Esophagus (tissue), 2 donors: ENCODE measurements around the gene BICD2. TPM values are rescaled to one million over a fixed set of nuclear protein-coding genes. Genes with fewer than 3 reads are reported as not detected.

Experiments used
- H3K27ac ChIP-seq, 2 donors: one replicate each; pipeline ENCODE4 v1.5.1; 2013; ENCODE audit warnings: low read depth in 2 of 2, mild to moderate bottlenecking in 2 of 2, inconsistent platforms in 1 of 2, low read length in 1 of 2, moderate library complexity in 1 of 2
- H3K27me3 ChIP-seq, 2 donors: one replicate each; pipeline ENCODE4 v1.6.1; 2013; ENCODE audit warnings: low read length in 2 of 2, control low read depth in 1 of 2, mild to moderate bottlenecking in 1 of 2; ENCODE audit not compliant: insufficient read depth in 2 of 2, control insufficient read depth in 1 of 2
- H3K36me3 ChIP-seq, 2 donors: one replicate each; pipeline ENCODE4 v1.6.1; 2013; ENCODE audit warnings: low read length in 1 of 2; ENCODE audit not compliant: control insufficient read depth in 2 of 2, insufficient read depth in 2 of 2
- H3K4me1 ChIP-seq, 2 donors: one replicate each; pipeline ENCODE4 v1.6.1; 2013; ENCODE audit warnings: low read length in 1 of 2; ENCODE audit not compliant: control insufficient read depth in 2 of 2, insufficient read depth in 2 of 2
- H3K4me3 ChIP-seq, 2 donors: one replicate each; pipeline ENCODE4 v1.5.1; 2013; ENCODE audit warnings: low read length in 2 of 2, mild to moderate bottlenecking in 2 of 2, low read depth in 1 of 2, moderate library complexity in 1 of 2
- H3K9me3 ChIP-seq, 2 donors: one replicate each; pipeline ENCODE4 v1.6.1; 2013; ENCODE audit warnings: mild to moderate bottlenecking in 2 of 2, low read depth in 1 of 2, low read length in 1 of 2, moderate library complexity in 1 of 2; ENCODE audit not compliant: control insufficient read depth in 2 of 2, insufficient read depth in 1 of 2
- WGBS, 2 donors: extraction: QIAGEN DNeasy Blood & Tissue Kit; methylation state at CpG; one replicate each; pipeline ENCODE4 v1.1.7; 2013; 5-methylcytosine and 5-hydroxymethylcytosine counted together
- polyA plus RNA-seq, 2 donors: library from polyadenylated mRNA; stranded (reverse); fragments of 200-250 nt; gene quantifications; one replicate each; pipeline ENCODE4 v1.2.3, GENCODE V29; 2013
- donor health status: healthy with polysubstance abuse.
- donor health status: Bipolar disorder and iron deficiency.

The BICD2 gene
- polyA plus RNA-seq, 2 donors: 30.9 to 41.1 TPM

DNA sequence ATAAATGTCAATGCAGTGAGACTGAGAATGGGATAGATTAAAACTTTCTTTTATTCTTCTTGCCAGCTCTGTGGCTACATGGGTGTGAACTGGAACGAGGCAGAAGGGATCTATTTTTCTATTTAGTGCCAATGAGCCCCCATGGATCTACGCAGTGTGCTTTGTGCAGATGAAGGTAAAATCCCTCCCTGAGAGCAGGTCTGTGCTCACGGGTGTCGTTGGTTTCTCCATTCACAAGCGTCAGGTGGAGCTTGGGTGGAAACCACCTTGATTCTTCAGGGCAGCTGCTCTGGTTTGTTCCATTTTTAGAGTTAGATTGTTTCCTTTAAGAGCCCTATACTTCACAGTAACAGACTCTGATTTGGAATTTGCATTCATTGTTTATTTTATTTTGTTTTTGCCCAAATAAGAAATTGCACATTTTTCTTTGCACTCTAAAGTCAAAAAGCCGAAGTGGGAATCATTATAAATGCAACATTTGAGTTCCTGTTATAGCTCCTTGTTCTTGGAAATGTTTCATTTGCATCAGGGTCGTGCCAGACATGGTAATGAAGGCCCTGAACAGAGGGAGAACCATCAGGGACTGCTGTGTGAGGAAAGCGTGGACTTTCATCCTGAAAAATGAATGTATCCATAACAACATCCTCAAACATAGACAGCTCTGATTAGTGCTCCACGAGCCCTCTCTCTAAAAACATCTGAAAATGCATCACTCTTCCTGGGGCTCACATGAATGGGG lies 31.1 kb upstream of the BICD2 start:
- no peaks in the 10 kb centered on the region for H3K27me3 ChIP-seq
- no peaks in the 10 kb centered on the region for H3K36me3 ChIP-seq
- 44 to 53% methylated on average over 9 of the region's 9 CpGs for WGBS, 2 donors
- H3K4me3 ChIP-seq: no peak overlapping the region
- no peaks in the 10 kb centered on the region for H3K4me1 ChIP-seq
- no peaks in the 10 kb centered on the region for H3K9me3 ChIP-seq
- no peak overlapping the region for H3K27ac ChIP-seq

DNA sequence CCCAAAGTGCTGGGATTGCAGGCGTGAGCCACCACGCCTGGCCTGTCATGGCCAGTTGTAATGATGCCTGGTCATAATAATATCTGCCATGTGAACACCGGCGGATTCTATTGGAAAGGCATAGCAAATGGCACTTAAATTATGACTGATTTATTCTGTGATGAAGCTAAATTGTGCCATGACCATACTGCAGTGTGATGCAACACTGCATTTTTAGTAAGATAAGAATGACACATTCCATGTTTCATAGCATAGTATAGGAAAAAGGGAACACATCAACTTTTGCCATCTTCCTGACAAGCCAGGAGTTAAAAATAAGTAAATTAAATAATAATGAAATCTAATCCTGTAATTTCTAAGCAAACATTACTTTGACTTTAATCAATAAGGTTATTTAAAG lies 30.4 kb upstream of the BICD2 start:
- Histone ChIP-seq H3K4me3 (no peak overlapping the region), H3K4me1 (no peaks in the 10 kb centered on the region), H3K36me3 (no peaks in the 10 kb centered on the region), H3K9me3 (no peaks in the 10 kb centered on the region), H3K27me3 (no peaks in the 10 kb centered on the region), H3K27ac (no peak overlapping the region)
- WGBS, 2 donors: 79 to 92% methylated on average over 4 of the region's 4 CpGs

DNA sequence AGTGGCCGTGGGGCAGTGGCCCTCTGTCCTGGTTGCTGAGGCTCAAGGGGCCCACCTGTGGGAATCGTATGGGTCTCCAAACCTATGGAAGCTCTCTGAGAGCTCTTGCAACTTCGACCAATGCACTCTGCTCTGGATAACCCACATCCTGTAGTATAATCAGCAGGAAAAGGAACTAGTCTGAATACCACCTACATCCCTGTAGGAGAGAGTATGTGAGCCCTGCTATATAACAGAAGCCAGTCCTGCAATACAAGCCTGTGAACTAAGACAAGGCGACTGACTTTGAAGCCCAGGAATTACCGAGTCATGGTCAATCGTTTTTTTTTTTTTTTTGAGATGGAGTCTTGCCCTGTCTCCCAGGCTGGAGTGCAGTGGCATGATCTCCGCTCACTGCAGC lies 29.8 kb upstream of the BICD2 start:
- no peak overlapping the region for H3K4me3 ChIP-seq
- H3K36me3 ChIP-seq: no peaks in the 10 kb centered on the region
- H3K27ac ChIP-seq: no peak overlapping the region
- 66 to 74% methylated on average over 7 of the region's 7 CpGs for WGBS, 2 donors
- no peaks in the 10 kb centered on the region for H3K27me3 ChIP-seq
- no peaks in the 10 kb centered on the region for H3K4me1 ChIP-seq
- no peaks in the 10 kb centered on the region for H3K9me3 ChIP-seq

DNA sequence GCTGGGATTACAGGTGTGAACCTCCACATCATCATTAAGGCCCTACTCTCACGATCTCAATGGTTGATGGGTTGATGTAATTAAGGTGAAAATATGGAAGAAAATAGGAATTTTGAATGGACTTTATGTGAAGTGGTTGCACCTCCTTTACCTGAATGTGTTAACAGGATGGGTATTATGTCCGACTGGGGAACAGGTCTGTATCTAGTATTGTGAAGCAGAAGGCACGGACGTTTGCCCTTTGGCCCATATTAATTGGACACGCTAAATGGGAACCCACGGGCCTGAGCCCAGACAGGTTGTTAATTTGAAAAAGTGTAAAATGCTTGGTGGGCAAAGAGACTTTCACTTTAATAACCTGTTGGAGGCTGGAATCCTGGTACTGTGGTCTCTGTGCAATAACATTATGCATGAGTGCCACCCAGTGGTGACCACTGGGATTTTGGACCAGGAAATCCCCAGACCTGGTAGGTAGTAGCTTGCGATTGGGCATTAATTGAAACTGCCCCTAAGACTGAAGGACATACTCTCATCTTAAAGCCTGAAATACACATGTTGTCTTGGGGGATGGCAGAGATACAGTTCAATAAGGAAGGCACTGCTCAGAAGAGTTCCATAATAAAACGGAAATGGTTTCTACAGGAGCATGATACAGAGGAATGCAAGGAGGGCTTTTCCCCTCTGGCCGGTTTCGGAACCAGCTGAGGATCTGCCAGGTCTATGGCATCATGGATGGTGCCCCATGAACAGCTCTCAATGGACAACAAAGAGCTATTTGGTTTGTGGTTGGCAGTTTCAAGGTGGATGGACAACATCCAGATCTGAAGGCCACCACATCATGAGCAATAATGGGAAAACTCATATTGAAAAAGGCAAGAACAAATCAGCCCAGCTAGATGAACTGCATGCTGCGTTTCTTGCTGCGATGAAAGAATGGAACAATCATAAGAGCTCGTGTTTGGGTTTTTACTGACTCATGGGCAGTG lies 26.2 kb upstream of the BICD2 start:
- Histone ChIP-seq H3K36me3 (no peaks in the 10 kb centered on the region), H3K4me1 (no peaks in the 10 kb centered on the region), H3K4me3 (no peak overlapping the region), H3K27ac (no peak overlapping the region), H3K9me3 (no peaks in the 10 kb centered on the region), H3K27me3 (no peaks in the 10 kb centered on the region)
- WGBS, 2 donors: 37 to 39% methylated on average over 13 of the region's 13 CpGs

DNA sequence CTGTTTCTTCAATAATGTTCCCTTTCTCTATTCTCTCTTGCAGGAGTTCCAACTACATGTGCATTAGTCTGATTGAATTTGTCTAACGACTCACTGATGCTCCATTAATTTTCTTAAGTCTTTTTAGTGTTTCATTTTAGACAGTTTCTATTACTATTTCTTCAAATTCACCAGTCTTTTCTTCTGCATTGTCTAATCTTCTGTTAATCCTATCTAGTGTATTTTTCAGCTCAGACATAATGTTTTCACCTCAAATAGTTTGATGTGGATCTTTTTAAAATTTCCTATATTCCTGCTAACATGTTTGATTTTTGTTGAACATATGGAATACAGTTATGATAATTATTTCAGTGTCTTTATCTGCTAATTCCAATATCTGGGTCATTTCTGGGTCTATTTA lies 21.7 kb upstream of the BICD2 start:
- no peaks in the 10 kb centered on the region for H3K4me1 ChIP-seq
- H3K27ac ChIP-seq: no peak overlapping the region
- H3K9me3 ChIP-seq: no peaks in the 10 kb centered on the region
- H3K27me3 ChIP-seq: no peaks in the 10 kb centered on the region
- WGBS, 2 donors: 80 to 84% methylated on average over 1 of the region's 1 CpG
- H3K4me3 ChIP-seq: no peak overlapping the region
- no peaks in the 10 kb centered on the region for H3K36me3 ChIP-seq

DNA sequence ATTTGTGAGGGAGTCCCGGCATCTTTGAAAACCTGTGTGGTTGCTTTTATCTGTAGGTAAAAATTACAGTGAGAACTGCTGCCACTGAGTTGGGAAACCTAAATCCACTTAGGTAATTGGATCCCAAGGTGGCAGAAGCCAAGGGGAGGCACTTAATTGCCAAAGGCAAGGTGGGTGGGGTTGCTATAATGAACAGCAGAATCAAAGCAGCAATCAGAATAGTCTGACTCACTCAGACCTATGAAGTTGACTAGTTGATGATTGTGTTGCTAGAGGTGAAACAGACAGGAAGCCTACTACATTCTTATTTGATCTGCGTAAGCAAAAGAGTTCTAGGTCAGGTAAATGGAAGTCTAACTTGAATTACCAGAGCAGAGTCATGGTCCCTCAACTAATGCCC lies 17.3 kb upstream of the BICD2 start:
- no peak overlapping the region for H3K4me3 ChIP-seq
- no peaks in the 10 kb centered on the region for H3K36me3 ChIP-seq
- no peaks in the 10 kb centered on the region for H3K27me3 ChIP-seq
- 47 to 65% methylated on average over 2 of the region's 2 CpGs for WGBS, 2 donors
- H3K9me3 ChIP-seq: peaks cover 0 to 3% of the 10 kb centered on the region in 2 donors
- no peaks in the 10 kb centered on the region for H3K4me1 ChIP-seq
- H3K27ac ChIP-seq: peak overlapping the region; percentile 85 to 90

DNA sequence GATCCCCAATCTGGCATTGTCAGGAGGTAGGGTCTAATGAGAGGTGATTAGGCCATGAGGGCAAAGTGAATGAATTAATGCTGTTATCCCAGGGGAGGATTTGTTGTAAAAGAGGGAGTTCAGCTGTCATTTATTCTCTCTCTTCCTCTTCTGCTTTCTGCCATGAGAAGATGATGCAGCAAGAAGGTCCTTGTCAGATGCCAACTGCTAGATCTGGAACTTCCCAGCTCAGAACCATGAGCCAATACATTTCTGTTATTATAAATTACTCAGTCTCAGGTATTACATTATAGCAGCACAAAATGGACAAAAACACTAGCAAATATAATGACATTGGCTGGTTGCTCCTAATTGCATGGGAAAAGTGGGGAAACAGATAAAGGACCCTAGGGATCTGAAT lies 15.6 kb upstream of the BICD2 start:
- H3K27ac ChIP-seq: no peak overlapping the region
- no peaks in the 10 kb centered on the region for H3K4me1 ChIP-seq
- H3K4me3 ChIP-seq: no peak overlapping the region
- H3K27me3 ChIP-seq: no peaks in the 10 kb centered on the region
- H3K36me3 ChIP-seq: no peaks in the 10 kb centered on the region
- H3K9me3 ChIP-seq: peaks cover 0 to 3% of the 10 kb centered on the region in 2 donors

DNA sequence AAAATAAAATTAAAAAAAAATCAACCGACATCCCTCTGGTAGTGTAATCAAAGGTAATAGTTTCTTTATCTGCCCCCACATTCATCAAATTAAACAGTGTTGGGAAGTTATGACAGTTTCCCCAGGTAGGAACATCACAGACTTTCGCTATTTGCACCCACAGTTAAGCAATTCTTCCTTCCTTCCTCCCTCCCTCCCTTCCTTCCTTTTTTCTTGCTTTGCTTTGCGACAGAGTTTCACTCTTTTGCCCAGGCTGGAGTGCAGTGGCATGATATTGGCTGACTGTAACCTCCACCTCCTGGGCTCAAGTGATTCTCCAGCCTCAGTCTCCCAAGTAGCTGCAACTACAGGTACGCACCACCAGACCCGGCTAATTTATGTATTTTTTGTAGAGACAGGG lies 10.8 kb upstream of the BICD2 start:
- WGBS, 2 donors: 83 to 84% methylated on average over 5 of the region's 5 CpGs
- Histone ChIP-seq H3K9me3 (peaks cover 0 to 3% of the 10 kb centered on the region in 2 donors), H3K27ac (no peak overlapping the region), H3K4me3 (no peak overlapping the region), H3K4me1 (no peaks in the 10 kb centered on the region), H3K27me3 (no peaks in the 10 kb centered on the region), H3K36me3 (no peaks in the 10 kb centered on the region)

DNA sequence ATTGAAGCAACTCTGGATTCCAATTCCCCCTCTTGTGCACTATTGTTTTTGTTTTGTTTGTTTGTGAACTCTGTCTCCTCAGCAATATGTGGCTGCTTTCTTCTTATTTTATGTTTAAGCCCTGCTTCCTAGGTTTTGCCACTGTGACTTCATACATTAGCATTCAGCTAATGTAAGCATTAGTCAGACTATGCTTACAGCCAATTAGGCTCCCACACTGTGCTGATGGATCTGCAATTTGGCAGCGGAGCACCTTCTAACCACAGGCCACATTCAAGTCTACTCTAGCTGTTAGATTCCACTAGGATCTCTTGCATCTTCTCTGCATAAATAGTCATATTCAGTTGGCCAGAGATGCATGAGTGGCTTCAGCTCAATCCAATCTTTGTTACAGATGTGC lies 9.6 kb upstream of the BICD2 start:
- peaks cover 0 to 3% of the 10 kb centered on the region in 2 donors for H3K4me1 ChIP-seq
- H3K9me3 ChIP-seq: peaks cover 0 to 3% of the 10 kb centered on the region in 2 donors
- 36 to 79% methylated on average over 1 of the region's 1 CpG for WGBS, 2 donors
- H3K27me3 ChIP-seq: no peaks in the 10 kb centered on the region
- no peaks in the 10 kb centered on the region for H3K36me3 ChIP-seq
- no peak overlapping the region for H3K27ac ChIP-seq
- H3K4me3 ChIP-seq: no peak overlapping the region
